Fibroblast of villous mesenchyme (primary cell): ENCODE measurements around the gene DMPK. TPM values are rescaled to one million over a fixed set of nuclear protein-coding genes. Genes with fewer than 3 reads are reported as not detected.
"Not testable (repeated sequence)": the region's sequence is repeated elsewhere in the genome, so short reads cannot be mapped to it uniquely, and the experiment has no call there.

Source experiments
- DNase-seq: peaks from one replicate; pipeline ENCODE4 v3.0.0-alpha.2; 2010; ENCODE audit warnings: low read depth
- H3K4me3 ChIP-seq: 2 replicates; pipeline ENCODE4 v1.5.1; 2011; ENCODE audit warnings: low read depth, mild to moderate bottlenecking, low read length
- CTCF ChIP-seq: IDR thresholded peaks from 2 replicates; pipeline ENCODE4 v1.5.1; 2012; ENCODE audit warnings: low read depth, mild to moderate bottlenecking, low read length; ENCODE audit not compliant: insufficient read depth
- total RNA-seq: library from RNA; depleted of rRNA; stranded (reverse); fragments of >200 nt; gene quantifications from 2 replicates; pipeline ENCODE4 v1.2.3, GENCODE V29; 2012

Gene DMPK
- total RNA-seq, 1 donor = 53.1 TPM

GRCh38 chr19:45745606-45746005 is 36.7 kb downstream of the DMPK start:
- DNase-seq = no peak
- no peak for TF ChIP-seq CTCF
- H3K4me3 ChIP-seq = no peak overlapping the region

GRCh38 chr19:45742969-45743368 is 39.3 kb downstream of the DMPK start:
- H3K4me3 ChIP-seq = no peak overlapping the region
- no peak for DNase-seq
- no peak for TF ChIP-seq CTCF

- no peak for TF ChIP-seq CTCF
Measured at GRCh38 chr19:45739498-45740439, 42.5 kb downstream of the DMPK start.

GRCh38 chr19:45733160-45733810 is 49.0 kb downstream of the DMPK start, which contains the start of gene MEIOSIN:
Gene MEIOSIN (plus strand): TSS chr19:45733439. CDS start chr19:45735377, 1,938 bp downstream.
- no peak for DNase-seq
- no peak for TF ChIP-seq CTCF
- no peak within 1 kb of the TSS for H3K4me3 ChIP-seq

More at GRCh38 chr19:45739498-45740439, 42.5 kb downstream of the DMPK start:
- DNase-seq = no peak
- H3K4me3 ChIP-seq = no peak overlapping the region

GRCh38 chr19:45730368-45731288 is 51.7 kb downstream of the DMPK start, which contains the start of gene FBXO46:
Gene FBXO46 (minus strand): TSS chr19:45730896. CDS start chr19:45713495, 17,401 bp downstream.
- TF ChIP-seq CTCF = peak; percentile 10
- peak; percentile 99 for DNase-seq
- peak within 1 kb of the TSS; percentile 99 for H3K4me3 ChIP-seq

- H3K4me3 ChIP-seq = peak overlapping the region; percentile 99
- TF ChIP-seq CTCF = no peak
- DNase-seq = no peak
Measured at GRCh38 chr19:45729800-45730290, 52.4 kb downstream of the DMPK start.

GRCh38 chr19:45728683-45729082 is 53.6 kb downstream of the DMPK start:
- DNase-seq = not testable (repeated sequence)

GRCh38 chr19:45720065-45720464 is 62.2 kb downstream of the DMPK start:
- DNase-seq, H3K4me3 ChIP-seq: not testable (repeated sequence)

More at GRCh38 chr19:45728683-45729082, 53.6 kb downstream of the DMPK start:
- not testable (repeated sequence) for H3K4me3 ChIP-seq
